ENCODE measurements around the gene ADK. TPM values are rescaled to one million over a fixed set of nuclear protein-coding genes. Genes with fewer than 3 reads are reported as not detected.

The ADK gene
- total RNA-seq, 1 experiment from 2014 or later, result 159 TPM

GRCh38 chr10:74683067-74683466, 532.0 kb downstream of the ADK start:
- Histone ChIP-seq H3K9me2 (ENCODE audit: insufficient read depth) (no peaks in the 10 kb centered on the region), H3K79me2 (ENCODE audit: low read depth) (no peaks in the 10 kb centered on the region), H3K4me2 (no peak overlapping the region), H3F3A (ENCODE audit: insufficient read depth, low read depth) (no peaks in the 10 kb centered on the region), H3K36me3 (ENCODE audit: low read depth) (no peaks in the 10 kb centered on the region), H3K27ac (no peak overlapping the region), H4K20me1 (ENCODE audit: insufficient read depth) (no peaks in the 10 kb centered on the region), H2AFZ (no peak overlapping the region), H3K4me1 (replicated peaks; ENCODE audit: insufficient read depth) (no peaks in the 10 kb centered on the region), H3K4me3 (no peak overlapping the region), H3K27me3 (ENCODE audit: insufficient read depth, low read depth) (no peaks in the 10 kb centered on the region), H3K9me3 (ENCODE audit: insufficient read depth, low read depth) (no peaks in the 10 kb centered on the region)
- intact Hi-C loops (cut with micrococcal nuclease; ENCODE audit: unreplicated experiment), result no loop called here
- BruUV-seq (replicated peaks), result no TSS peak
- POLR2A ChIA-PET (ENCODE audit: unreplicated experiment), result interaction anchor here (0.5 kb wide), 1 partner anchor 13 kb away, joined by 3 read pairs; no protein-coding TSS in a partner anchor
- no peak for TF ChIP-seq EZH2 (IDR thresholded peaks at IDR 0.05; ENCODE audit: low read depth)
- no peak for TF ChIP-seq CTCF (conservative IDR thresholded peaks at IDR 0.05)
- CTCF ChIA-PET, result no interaction called here
- DNase-seq, result no peak

- POLR2A ChIA-PET (ENCODE audit: unreplicated experiment), result interaction anchor here (0.6 kb wide), 1 partner anchor 64 kb away, joined by 5 read pairs; no protein-coding TSS in a partner anchor
- Histone ChIP-seq H3K79me2 (ENCODE audit: low read depth) (no peaks in the 10 kb centered on the region), H3K4me3 (no peak overlapping the region), H3K36me3 (ENCODE audit: low read depth) (no peaks in the 10 kb centered on the region), H3K4me1 (replicated peaks; ENCODE audit: insufficient read depth) (no peaks in the 10 kb centered on the region), H3K9me2 (ENCODE audit: insufficient read depth) (no peaks in the 10 kb centered on the region), H2AFZ (no peak overlapping the region), H3K27ac (no peak overlapping the region), H3K27me3 (ENCODE audit: insufficient read depth, low read depth) (no peaks in the 10 kb centered on the region), H3K4me2 (no peak overlapping the region), H3K9me3 (ENCODE audit: insufficient read depth, low read depth) (no peaks in the 10 kb centered on the region), H3F3A (ENCODE audit: insufficient read depth, low read depth) (no peaks in the 10 kb centered on the region), H4K20me1 (ENCODE audit: insufficient read depth) (no peaks in the 10 kb centered on the region)
- intact Hi-C loops (cut with micrococcal nuclease; ENCODE audit: unreplicated experiment), result no loop called here
- CTCF ChIA-PET, result no interaction called here
- no peak for DNase-seq
- BruUV-seq (replicated peaks), result no TSS peak
- TF ChIP-seq CTCF (conservative IDR thresholded peaks at IDR 0.05) (no peak), EZH2 (IDR thresholded peaks at IDR 0.05; ENCODE audit: low read depth) (no peak)
Measured at GRCh38 chr10:74683621-74684364, 532.8 kb downstream of the ADK start.

- no peak overlapping the region for H2AFZ ChIP-seq
- ChIA-PET POLR2A (ENCODE audit: unreplicated experiment) (no interaction called here), CTCF (no interaction called here)
- H3K79me2 ChIP-seq (ENCODE audit: low read depth), result no peaks in the 10 kb centered on the region
- no peaks in the 10 kb centered on the region for H3K36me3 ChIP-seq (ENCODE audit: low read depth)
- intact Hi-C loops (cut with micrococcal nuclease; ENCODE audit: unreplicated experiment), result no loop called here
- no TSS peak for BruUV-seq (replicated peaks)
- H3K9me2 ChIP-seq (ENCODE audit: insufficient read depth), result no peaks in the 10 kb centered on the region
- H3K4me2 ChIP-seq, result no peak overlapping the region
- no peak overlapping the region for H3K27ac ChIP-seq
- no peak overlapping the region for H3K4me3 ChIP-seq
- no peaks in the 10 kb centered on the region for H3K4me1 ChIP-seq (replicated peaks; ENCODE audit: insufficient read depth)
- TF ChIP-seq EZH2 (IDR thresholded peaks at IDR 0.05; ENCODE audit: low read depth), result no peak
- no peak for TF ChIP-seq CTCF (conservative IDR thresholded peaks at IDR 0.05)
- no peak for DNase-seq
- H3K9me3 ChIP-seq (ENCODE audit: insufficient read depth, low read depth), result no peaks in the 10 kb centered on the region
- H3F3A ChIP-seq (ENCODE audit: insufficient read depth, low read depth), result no peaks in the 10 kb centered on the region
- no peaks in the 10 kb centered on the region for H3K27me3 ChIP-seq (ENCODE audit: insufficient read depth, low read depth)
- no peaks in the 10 kb centered on the region for H4K20me1 ChIP-seq (ENCODE audit: insufficient read depth)
Measured at GRCh38 chr10:74684462-74684861, 533.4 kb downstream of the ADK start.
